Uterus (tissue), 4 donors: Measurements from ENCODE around the gene TUNAR. TPM values are rescaled to one million over a fixed set of nuclear protein-coding genes. Genes with fewer than 3 reads are reported as not detected.

Source experiments
- DNase-seq, 2 donors: peaks; one replicate each; pipeline ENCODE4 v3.0.0-alpha.2; 2019 to 2020
- H3K27ac ChIP-seq, 2 donors: fragments of 200-600 bp; sonication (generic); 1 replicate in 1 of 2; 2 replicates in 1 of 2; pipeline ENCODE4 v1.5.1; 2016 to 2018
- H3K27me3 ChIP-seq, 2 donors: fragments of 200-600 bp; sonication (generic); one replicate each; pipeline ENCODE4 v1.5.1; 2018 to 2019; ENCODE audit warnings: control low read depth in 1 of 2
- H3K36me3 ChIP-seq, 2 donors: fragments of 200-600 bp; sonication (generic); one replicate each; pipeline ENCODE4 v1.5.1; 2019; ENCODE audit warnings: control low read depth in 1 of 2
- H3K4me1 ChIP-seq, 2 donors: fragments of 200-600 bp; sonication (generic); one replicate each; pipeline ENCODE4 v1.5.1; 2018 to 2019; ENCODE audit warnings: control low read depth in 1 of 2
- H3K4me3 ChIP-seq, 2 donors: fragments of 200-600 bp; sonication (generic); 1 replicate in 1 of 2; 2 replicates in 1 of 2; pipeline ENCODE4 v1.5.1; 2018 to 2019; ENCODE audit warnings: mild to moderate bottlenecking in 1 of 2
- H3K9me3 ChIP-seq, 2 donors: fragments of 200-600 bp; sonication (generic); one replicate each; pipeline ENCODE4 v1.5.1; 2019; ENCODE audit warnings: control low read depth in 1 of 2
- CTCF ChIP-seq, 4 experiments: fragments of 200-600 bp in 2 of 4; fragments of 450-650 bp in 2 of 4; sonication (generic) in 2 of 4; IDR thresholded peaks; one replicate each; pipeline ENCODE4 v1.5.1; 2016 to 2019; ENCODE audit warnings: antibody characterized with exemption in 4 of 4, mild to moderate bottlenecking in 2 of 4, moderate library complexity in 1 of 4
- POLR2A ChIP-seq, 2 donors: fragments of 450-650 bp; IDR thresholded peaks; one replicate each; pipeline ENCODE4 v1.6.1; 2016; ENCODE audit warnings: antibody characterized with exemption in 2 of 2, mild to moderate bottlenecking in 1 of 2, moderate library complexity in 1 of 2
- intact Hi-C: fragments of 100-400 bp; cut with DNase I; formaldehyde crosslinking; loops from one replicate; pipeline ENCODE4 v1.15.1; 2023; ENCODE audit warnings: low total_unique reads
- total RNA-seq, 4 donors: library from RNA; depleted of rRNA in 3 of 4; stranded (reverse); fragments of >200 nt in 3 of 4; gene quantifications; one replicate each; pipeline versions ENCODE4 v1.1.0 to v1.2.4, GENCODE V29; 2014 to 2023
- donor health status: DM: yes; HTN: yes; CAD: no.

Gene TUNAR
- total RNA-seq, 4 donors from 2014 or later: 0.40 to 4.2 (median 1.8) TPM; not detected in 1

DNA sequence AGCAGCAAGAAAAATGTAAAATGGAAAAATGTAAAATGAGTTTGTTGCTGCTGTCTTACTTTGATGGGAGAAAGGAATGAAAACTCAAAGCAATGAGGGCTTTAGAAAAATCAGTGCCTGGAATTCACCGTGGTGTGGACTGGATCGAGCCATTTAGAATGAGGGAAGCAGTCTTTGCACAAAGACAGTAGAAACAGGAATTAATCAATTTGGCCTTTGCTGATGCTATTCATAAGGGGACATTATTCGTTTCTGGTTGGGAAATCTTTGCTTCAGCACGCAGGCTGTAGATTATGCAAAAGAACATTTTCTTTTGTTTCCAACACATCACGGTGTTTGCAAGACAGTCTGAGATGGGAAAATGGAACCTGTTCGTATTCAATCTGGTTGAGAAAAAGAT, 6.9 kb upstream of the TUNAR start:
- no peak overlapping the region for H3K27ac ChIP-seq
- no peaks in the 10 kb centered on the region for H3K27me3 ChIP-seq
- no peaks in the 10 kb centered on the region for H3K36me3 ChIP-seq
- no peak for TF ChIP-seq POLR2A (IDR thresholded peaks at IDR 0.05)
- TF ChIP-seq CTCF (IDR thresholded peaks at IDR 0.05): no peak
- DNase-seq: no peak
- no peaks in the 10 kb centered on the region for H3K4me1 ChIP-seq
- intact Hi-C loops: no loop called here
- H3K4me3 ChIP-seq: no peak overlapping the region
- no peaks in the 10 kb centered on the region for H3K9me3 ChIP-seq

DNA sequence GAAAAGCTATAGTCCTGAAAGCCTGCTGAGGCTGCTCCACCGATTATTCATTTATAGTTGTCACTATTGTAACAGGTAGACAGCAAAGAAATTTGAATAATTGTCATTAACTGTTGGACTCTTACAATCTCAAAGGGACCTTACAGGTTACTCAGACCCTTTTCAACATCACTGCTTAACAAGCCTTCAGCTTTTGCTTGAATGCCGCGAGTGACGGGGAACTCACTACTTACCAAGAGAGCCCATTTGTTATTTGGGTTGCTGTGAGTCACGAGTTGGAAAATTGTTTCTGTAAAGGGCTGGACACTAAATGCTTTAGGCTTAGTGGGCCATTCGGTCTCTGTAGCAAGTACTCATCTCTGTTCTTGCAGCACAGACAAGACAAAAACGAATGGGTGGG, 5.9 kb upstream of the TUNAR start:
- Histone ChIP-seq H3K9me3 (no peaks in the 10 kb centered on the region), H3K4me1 (no peaks in the 10 kb centered on the region), H3K27ac (no peak overlapping the region), H3K36me3 (no peaks in the 10 kb centered on the region), H3K4me3 (no peak overlapping the region), H3K27me3 (no peaks in the 10 kb centered on the region)
- DNase-seq: no peak
- TF ChIP-seq CTCF (IDR thresholded peaks at IDR 0.05) (no peak), POLR2A (IDR thresholded peaks at IDR 0.05) (no peak)
- intact Hi-C loops: no loop called here

- Histone ChIP-seq H3K36me3 (no peaks in the 10 kb centered on the region), H3K27ac (no peak overlapping the region), H3K9me3 (no peaks in the 10 kb centered on the region), H3K4me3 (no peak overlapping the region), H3K27me3 (no peaks in the 10 kb centered on the region), H3K4me1 (no peaks in the 10 kb centered on the region)
- TF ChIP-seq POLR2A (IDR thresholded peaks at IDR 0.05): no peak
- TF ChIP-seq CTCF (IDR thresholded peaks at IDR 0.05): no peak
- no peak for DNase-seq
- intact Hi-C loops: no loop called here
These were observed 5.1 kb upstream of the TUNAR start for GRCh38 chr14:95871531-95871930.

GRCh38 chr14:95872777-95873176, 3.9 kb upstream of the TUNAR start:
- Histone ChIP-seq H3K9me3 (no peaks in the 10 kb centered on the region), H3K27me3 (no peaks in the 10 kb centered on the region), H3K27ac (no peak overlapping the region), H3K4me3 (no peak overlapping the region), H3K36me3 (no peaks in the 10 kb centered on the region), H3K4me1 (no peaks in the 10 kb centered on the region)
- DNase-seq: no peak
- TF ChIP-seq POLR2A (IDR thresholded peaks at IDR 0.05) (no peak), CTCF (IDR thresholded peaks at IDR 0.05) (no peak)
- intact Hi-C loops: no loop called here

DNA sequence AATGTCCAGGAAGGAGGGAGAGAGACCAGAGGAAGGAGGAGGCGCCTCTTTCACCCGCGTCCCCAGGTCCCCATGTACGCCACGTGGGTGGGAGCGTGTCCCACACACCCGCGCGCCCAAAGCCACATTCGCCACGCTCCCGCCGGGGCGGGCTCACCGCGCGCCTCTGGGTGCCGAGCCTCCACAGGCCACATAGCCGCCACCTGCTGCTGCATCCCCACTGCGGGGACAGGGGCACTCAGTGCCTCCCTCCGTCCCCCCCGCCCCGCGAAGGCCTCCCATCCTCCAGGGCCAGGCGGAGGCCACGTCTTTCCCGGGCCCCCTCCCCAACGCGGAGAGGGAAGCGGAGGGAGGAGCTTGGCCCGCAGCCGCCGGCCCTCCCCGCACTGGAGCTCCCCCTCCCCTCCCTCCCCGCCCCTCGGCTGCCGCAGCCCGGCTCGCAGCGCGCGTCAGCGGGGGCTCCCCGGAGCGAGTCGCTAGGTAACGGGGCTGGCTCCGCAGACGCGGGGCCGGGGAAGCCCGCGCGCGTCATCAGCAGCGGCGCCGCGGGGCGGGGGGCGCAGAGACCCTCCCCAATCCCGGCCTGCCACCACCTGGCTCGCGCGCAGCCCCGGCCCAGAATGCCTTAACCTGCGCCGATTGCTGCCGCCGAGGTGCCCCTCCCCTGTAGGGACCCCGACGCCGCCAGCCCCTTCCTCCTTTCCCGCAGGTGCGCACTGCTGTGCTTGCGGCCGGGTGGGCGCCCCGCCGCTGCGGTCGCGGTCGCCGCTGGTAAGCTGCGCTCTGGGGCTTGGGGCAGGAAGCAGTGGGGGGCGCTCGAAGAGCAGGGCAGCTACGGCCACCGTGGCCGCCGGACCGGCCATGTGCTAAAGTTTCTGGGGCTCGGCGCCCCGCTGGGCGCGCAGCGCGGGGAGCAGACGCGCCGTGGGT, 536 bp upstream of the TUNAR start:
- Histone ChIP-seq H3K4me1 (no peaks in the 10 kb centered on the region), H3K4me3 (no peak overlapping the region), H3K27ac (no peak overlapping the region), H3K36me3 (no peaks in the 10 kb centered on the region), H3K27me3 (no peaks in the 10 kb centered on the region), H3K9me3 (no peaks in the 10 kb centered on the region)
- no peak for TF ChIP-seq CTCF (IDR thresholded peaks at IDR 0.05)
- TF ChIP-seq POLR2A (IDR thresholded peaks at IDR 0.05): no peak
- no peak for DNase-seq
- intact Hi-C loops: no loop called here
